ENCODE measurements around the gene LRIF1. TPM values are rescaled to one million over a fixed set of nuclear protein-coding genes. Genes with fewer than 3 reads are reported as not detected.
"Not testable (repeated sequence)": the region's sequence is repeated elsewhere in the genome, so short reads cannot be mapped to it uniquely, and the experiment has no call there.

Gene LRIF1
- total RNA-seq, 1 donor from 2014 or later = 28.4 TPM

DNA sequence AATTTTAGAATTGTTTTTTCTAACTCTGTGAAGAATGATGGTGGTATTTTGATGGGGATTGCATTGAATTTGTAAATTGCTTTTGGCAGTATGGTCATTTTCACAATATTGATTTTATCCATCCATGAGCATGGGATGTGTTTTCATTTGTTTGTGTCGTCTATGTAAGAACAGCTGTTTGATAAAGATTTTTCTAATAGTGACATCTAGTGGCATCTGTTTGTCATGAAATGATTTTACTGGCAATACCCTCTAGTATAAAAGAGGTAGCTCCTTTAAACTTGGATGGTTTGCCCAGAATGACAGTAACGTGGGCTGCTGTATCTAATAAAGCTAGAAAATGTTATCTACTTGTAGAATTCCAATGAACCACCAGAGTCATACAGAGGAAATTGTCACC is 28.6 kb upstream of the LRIF1 start:
- not testable (repeated sequence) for H4K20me1 ChIP-seq (ENCODE audit: low read depth); H3K4me1 Mint-ChIP-seq; H3K27ac ChIP-seq; DNase-seq (ENCODE audit: low spot score); H3F3A ChIP-seq (ENCODE audit: low read depth); H3K79me2 ChIP-seq (ENCODE audit: low read depth); H3K36me3 Mint-ChIP-seq; H3K4me3 Mint-ChIP-seq; H3K9ac ChIP-seq; H3K9me3 ChIP-seq (ENCODE audit: low read depth); H3K4me3 ChIP-seq; H3K27ac Mint-ChIP-seq; H3K4me1 ChIP-seq; H2AFZ ChIP-seq (replicated peaks); H3K27me3 Mint-ChIP-seq (ENCODE audit: insufficient read depth, low read depth); H3K4me2 ChIP-seq; H3K9me3 Mint-ChIP-seq; H3K36me3 ChIP-seq
- peaks cover 30% of the 10 kb centered on the region for H3K27me3 ChIP-seq
- TF ChIP-seq, protein P1, sequence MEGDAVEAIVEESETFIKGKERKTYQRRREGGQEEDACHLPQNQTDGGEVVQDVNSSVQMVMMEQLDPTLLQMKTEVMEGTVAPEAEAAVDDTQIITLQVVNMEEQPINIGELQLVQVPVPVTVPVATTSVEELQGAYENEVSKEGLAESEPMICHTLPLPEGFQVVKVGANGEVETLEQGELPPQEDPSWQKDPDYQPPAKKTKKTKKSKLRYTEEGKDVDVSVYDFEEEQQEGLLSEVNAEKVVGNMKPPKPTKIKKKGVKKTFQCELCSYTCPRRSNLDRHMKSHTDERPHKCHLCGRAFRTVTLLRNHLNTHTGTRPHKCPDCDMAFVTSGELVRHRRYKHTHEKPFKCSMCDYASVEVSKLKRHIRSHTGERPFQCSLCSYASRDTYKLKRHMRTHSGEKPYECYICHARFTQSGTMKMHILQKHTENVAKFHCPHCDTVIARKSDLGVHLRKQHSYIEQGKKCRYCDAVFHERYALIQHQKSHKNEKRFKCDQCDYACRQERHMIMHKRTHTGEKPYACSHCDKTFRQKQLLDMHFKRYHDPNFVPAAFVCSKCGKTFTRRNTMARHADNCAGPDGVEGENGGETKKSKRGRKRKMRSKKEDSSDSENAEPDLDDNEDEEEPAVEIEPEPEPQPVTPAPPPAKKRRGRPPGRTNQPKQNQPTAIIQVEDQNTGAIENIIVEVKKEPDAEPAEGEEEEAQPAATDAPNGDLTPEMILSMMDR (IDR thresholded peaks at IDR 0.05) = peak; percentile 49

DNA sequence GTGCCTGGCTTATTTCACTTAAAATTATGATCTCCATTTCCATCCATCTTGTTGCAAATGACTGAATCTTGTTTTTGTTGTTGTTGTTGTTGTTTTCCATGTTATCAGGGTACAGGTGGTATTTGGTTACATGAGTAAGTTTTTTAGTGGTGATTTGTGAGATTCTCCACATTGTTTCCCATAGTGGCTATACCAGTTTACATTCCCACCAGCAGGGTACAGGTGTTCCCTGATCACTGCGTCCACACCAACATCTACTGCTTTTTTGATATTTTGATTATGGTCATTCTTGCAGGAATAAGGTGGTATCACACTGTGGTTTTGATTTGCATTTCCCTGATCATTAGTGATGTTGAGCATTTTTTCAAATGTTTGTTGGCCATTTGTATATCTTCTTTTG is 27.6 kb upstream of the LRIF1 start:
- not testable (repeated sequence) for H3K9ac ChIP-seq; H3K27ac Mint-ChIP-seq; H3K27ac ChIP-seq; H3K27me3 Mint-ChIP-seq (ENCODE audit: insufficient read depth, low read depth); H3K4me3 ChIP-seq; DNase-seq (ENCODE audit: low spot score); H3K9me3 ChIP-seq (ENCODE audit: low read depth); H3F3A ChIP-seq (ENCODE audit: low read depth); H3K9me3 Mint-ChIP-seq; H3K4me2 ChIP-seq; H3K4me1 Mint-ChIP-seq; H2AFZ ChIP-seq (replicated peaks); H3K79me2 ChIP-seq (ENCODE audit: low read depth); H3K36me3 ChIP-seq; H3K4me1 ChIP-seq; H3K4me3 Mint-ChIP-seq; H4K20me1 ChIP-seq (ENCODE audit: low read depth); H3K36me3 Mint-ChIP-seq
- H3K27me3 ChIP-seq = peaks cover 23% of the 10 kb centered on the region

DNA sequence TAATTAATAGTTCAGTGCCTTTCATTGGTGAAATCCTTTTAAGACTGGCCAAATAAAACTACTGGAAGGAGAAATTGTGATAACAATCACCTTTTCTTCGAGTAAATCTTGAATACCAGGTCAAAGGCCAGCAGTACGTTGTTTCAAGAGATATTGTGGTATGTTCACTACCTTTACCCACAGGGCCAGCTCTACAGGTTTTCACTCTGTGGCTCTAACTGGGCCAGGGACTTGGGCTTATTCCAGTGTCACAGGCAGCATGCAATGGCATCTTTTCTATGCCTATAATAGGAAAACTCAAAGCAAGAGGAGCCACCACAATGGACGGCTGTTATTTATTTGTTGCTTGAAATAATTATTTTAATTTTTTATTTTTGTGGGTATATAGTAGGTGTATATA is 26.8 kb upstream of the LRIF1 start:
- no peak for DNase-seq (ENCODE audit: low spot score)
- Histone ChIP-seq H3K27me3 (peaks cover 18% of the 10 kb centered on the region), H3K4me3 (no peak overlapping the region), H3K4me1 (no peaks in the 10 kb centered on the region), H3K79me2 (ENCODE audit: low read depth) (no peaks in the 10 kb centered on the region), H2AFZ (replicated peaks) (no peak overlapping the region), H3K9ac (no peak overlapping the region), H3F3A (ENCODE audit: low read depth) (no peaks in the 10 kb centered on the region), H3K27ac (no peak overlapping the region), H3K36me3 (no peaks in the 10 kb centered on the region), H3K4me2 (no peak overlapping the region), H4K20me1 (ENCODE audit: low read depth) (no peaks in the 10 kb centered on the region), H3K9me3 (ENCODE audit: low read depth) (no peaks in the 10 kb centered on the region)
- Mint-ChIP-seq H3K4me3 (no peak overlapping the region), H3K27me3 (ENCODE audit: insufficient read depth, low read depth) (no peaks in the 10 kb centered on the region), H3K36me3 (no peaks in the 10 kb centered on the region), H3K9me3 (no peaks in the 10 kb centered on the region), H3K4me1 (no peaks in the 10 kb centered on the region), H3K27ac (no peak overlapping the region)
- TF ChIP-seq, protein P1 (IDR thresholded peaks at IDR 0.05) = no peak
- TF ChIP-seq EZH2phosphoT487 (IDR thresholded peaks at IDR 0.05) = no peak
- no peak for TF ChIP-seq EZH2 (IDR thresholded peaks at IDR 0.05)

DNA sequence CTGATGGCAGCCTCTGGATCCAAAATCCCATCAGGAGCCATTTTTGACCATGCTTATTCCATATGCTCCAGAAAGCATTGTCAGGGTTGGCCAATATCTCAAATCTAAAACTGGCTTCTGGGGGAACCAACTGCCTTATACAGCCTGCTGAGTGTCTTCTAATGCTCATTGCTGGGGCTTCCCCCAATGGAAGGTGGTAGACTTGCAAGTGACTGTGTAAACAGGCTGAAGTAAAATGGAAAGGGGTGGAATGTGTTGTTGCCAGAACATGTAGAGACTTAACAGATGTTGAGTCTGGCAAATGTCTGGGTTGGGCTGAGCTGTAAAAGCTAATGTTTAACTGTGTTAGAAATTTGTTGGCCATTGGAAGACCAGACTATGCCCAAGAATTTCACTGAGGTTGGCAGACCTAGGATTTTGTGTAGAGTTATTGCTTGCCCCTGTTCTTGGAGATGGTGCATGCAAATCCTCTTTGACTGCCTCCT is 22.7 kb upstream of the LRIF1 start:
- Histone ChIP-seq H3K9ac (no peak overlapping the region), H3F3A (ENCODE audit: low read depth) (no peaks in the 10 kb centered on the region), H3K36me3 (no peaks in the 10 kb centered on the region), H3K4me2 (no peak overlapping the region), H3K79me2 (ENCODE audit: low read depth) (no peaks in the 10 kb centered on the region), H3K4me3 (no peak overlapping the region), H3K4me1 (no peaks in the 10 kb centered on the region), H3K27me3 (peaks cover 10% of the 10 kb centered on the region), H3K9me3 (ENCODE audit: low read depth) (no peaks in the 10 kb centered on the region), H3K27ac (no peak overlapping the region), H4K20me1 (ENCODE audit: low read depth) (no peaks in the 10 kb centered on the region), H2AFZ (replicated peaks) (no peak overlapping the region)
- no peak for DNase-seq (ENCODE audit: low spot score)
- no peaks in the 10 kb centered on the region for H3K4me1 Mint-ChIP-seq
- H3K27ac Mint-ChIP-seq = no peak overlapping the region
- H3K27me3 Mint-ChIP-seq (ENCODE audit: insufficient read depth, low read depth) = peaks cover 2% of the 10 kb centered on the region
- TF ChIP-seq, protein P1 (IDR thresholded peaks at IDR 0.05) = no peak
- no peak for TF ChIP-seq EZH2 (IDR thresholded peaks at IDR 0.05)
- no peak for TF ChIP-seq EZH2phosphoT487 (IDR thresholded peaks at IDR 0.05)
- no peaks in the 10 kb centered on the region for H3K9me3 Mint-ChIP-seq
- H3K36me3 Mint-ChIP-seq = no peaks in the 10 kb centered on the region
- no peak overlapping the region for H3K4me3 Mint-ChIP-seq
